ENCODE data around the gene ARHGAP18.

GRCh38 chr6:129657483-129657882 is 52.5 kb downstream of the ARHGAP18 start:
- no peak for TF ChIP-seq EZH2 (IDR thresholded peaks at IDR 0.05)
- no peak for TF ChIP-seq EZH2phosphoT487 (IDR thresholded peaks at IDR 0.05)
- TF ChIP-seq CTCF (IDR thresholded peaks at IDR 0.05), result no peak

All from neural progenitor cell (in vitro differentiated cells).